Measurements from ENCODE around the gene PCED1A.
A peak's percentile ranks its signal among the peaks of the same experiment; 100 is the strongest.
"Not testable (repeated sequence)": the region's sequence is repeated elsewhere in the genome, so short reads cannot be mapped to it uniquely, and the experiment has no call there.

Gene PCED1A

DNA sequence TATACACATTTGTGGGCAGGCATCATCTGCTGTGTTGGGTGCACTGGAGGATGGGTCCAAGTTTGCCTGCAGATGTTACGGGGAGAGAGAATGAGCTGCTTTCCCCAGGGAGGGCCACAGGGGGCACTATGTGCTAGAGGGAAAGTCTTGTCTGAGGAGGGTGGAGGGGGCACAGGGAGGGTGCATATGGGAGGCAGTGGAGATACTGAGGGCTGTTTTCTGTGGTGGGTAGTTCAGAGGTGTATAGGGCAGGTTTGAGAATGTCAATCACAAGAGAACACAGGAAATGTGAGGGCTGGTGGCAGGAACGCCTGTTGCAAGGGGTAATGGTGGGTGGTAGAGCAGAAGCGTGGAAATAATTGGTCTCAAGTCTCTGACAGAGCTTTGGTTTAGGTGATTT is 25.2 kb upstream of the PCED1A start:
- DNase-seq: peak; percentile 62

GRCh38 chr20:2865101-2865500 is 24.6 kb upstream of the PCED1A start:
- no peak for DNase-seq

DNA sequence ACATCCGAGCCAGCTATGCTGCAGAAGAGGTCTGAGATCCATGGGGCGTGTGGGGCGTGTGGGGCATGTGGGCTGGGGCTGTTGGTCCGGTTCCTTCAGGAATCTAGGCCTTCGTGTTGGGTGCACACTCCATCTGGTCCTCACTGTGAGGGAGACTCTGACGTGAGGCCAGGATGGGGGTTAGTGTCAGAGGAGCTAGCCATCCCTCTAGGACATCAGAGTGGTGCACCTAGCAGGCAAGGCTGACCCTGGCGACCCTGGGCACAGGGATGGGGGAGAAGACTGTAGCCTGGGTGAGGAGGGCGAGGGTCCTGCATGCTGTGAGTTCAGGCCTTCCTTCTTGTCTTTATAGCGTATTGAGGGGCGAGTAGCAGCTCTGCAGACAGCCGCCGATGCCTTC is 24.2 kb upstream of the PCED1A start:
- no peak for DNase-seq

DNA sequence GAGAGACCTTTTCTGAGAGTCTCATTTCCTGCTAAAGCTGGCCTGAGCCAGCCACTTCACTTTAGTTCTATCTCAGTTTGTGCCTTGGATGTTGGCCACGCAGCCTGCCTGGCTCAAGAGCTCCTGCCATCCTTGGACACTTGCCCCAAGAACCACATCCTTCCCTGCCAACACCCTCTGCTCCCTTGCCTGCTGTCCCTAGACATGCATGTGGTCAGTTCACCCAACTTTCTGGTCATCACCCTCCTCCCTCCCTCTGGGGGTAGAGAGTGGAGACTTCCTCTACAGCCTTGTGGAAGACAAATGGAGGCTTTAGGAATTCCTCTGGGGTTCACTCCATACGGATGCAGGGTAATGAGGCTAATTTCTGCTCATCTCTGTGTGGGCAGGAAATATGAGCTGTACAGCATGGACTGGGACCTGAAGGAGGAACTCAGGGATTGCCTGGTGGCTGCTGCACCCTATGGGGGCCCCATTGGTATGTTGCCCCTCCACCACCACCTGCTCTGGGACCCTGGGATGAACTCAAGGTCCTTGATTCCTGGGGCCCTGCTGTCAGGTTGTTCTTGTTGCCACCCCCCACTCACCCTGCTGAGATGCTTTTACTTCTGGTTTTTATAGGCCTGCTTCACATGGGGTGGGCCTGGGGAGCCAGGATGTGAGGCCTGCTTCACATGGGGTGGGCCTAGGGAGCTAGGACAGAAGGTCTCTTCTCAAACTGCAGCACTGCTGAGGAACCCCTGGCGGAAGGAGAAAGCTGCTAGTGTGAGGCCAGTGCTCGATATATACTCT is 19.1 kb upstream of the PCED1A start:
- DNase-seq: no peak

DNA sequence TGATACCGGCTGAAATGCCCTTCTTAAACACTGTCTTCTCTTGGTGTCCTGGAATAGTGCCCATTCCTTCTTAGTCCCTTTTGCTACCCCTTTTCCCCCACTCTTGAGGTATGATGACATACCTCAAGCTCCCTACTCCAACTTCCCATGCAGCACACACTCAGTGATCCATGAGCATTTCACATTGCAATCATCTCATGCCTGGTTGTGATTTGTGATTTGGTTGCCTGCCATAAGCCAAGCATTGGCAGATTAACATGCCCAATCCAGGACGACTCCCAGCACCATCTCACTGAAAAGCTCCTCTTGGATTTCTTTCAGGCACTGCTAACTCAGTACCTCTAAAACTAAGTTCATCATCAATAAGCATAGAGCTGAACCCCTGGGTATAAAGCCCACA is 18.1 kb upstream of the PCED1A start:
- no peak for DNase-seq

GRCh38 chr20:2851086-2851485 is 10.6 kb upstream of the PCED1A start:
- no peak for DNase-seq

GRCh38 chr20:2849529-2849928 is 9.1 kb upstream of the PCED1A start:
- no peak for DNase-seq

DNA sequence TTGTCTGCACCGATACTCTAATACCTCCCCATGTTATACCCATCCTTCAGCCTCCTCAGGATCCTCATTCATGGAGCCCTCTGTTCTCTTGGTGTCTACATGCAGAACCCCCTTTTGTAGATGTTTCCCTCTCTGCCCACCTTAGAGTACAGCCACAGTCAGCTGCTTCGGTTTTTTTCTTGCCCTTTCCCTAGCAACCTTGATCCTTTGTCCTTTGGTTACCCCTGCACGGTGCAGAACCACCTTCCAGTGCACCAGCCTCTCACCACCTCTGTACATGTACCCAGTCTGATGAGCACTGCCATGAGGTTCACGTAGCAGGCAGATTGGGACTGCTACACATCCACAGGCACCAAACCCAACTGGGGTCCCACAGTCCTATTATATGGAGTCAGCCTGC is 7.3 kb upstream of the PCED1A start:
- DNase-seq: no peak

DNA sequence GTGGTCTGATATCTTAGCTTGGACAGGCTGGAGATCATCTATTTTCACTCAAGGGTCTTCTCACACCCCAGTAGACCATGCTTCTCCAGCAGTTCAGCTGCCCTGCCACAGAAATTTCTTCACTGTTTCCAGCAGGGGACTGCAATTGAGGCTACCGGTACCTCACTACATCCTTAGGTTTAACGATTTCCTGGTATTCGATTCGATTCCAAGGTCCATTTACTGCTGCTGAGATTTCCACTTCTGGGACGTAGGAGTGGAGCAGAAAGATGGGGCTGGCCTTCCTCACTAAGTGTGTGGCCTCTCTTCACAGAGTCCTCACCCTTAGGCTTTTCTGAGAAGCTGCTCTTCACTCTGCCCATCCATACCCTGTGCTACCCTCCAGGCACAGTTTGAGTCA is 6.2 kb upstream of the PCED1A start:
- no peak for DNase-seq

DNA sequence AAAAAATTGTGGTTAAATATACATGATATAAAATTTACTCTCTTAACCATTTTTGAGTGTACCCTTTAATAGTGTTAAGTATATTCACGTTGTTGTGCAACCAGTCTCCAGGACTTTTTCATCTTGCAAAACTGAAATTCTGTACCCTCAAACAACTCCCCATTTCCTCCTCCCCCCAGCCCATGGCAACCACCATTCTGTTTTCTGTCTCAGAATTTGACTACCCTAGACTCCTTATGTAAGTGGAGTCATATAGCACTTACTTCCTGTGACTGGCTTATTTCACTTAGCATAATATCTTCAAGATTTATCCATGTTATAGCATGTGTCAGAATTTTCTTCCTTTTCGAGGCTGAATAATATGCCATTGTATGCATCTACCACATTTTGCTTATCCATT is 5.2 kb upstream of the PCED1A start:
- no peak for DNase-seq

- peak; percentile 41 for DNase-seq
Measured at GRCh38 chr20:2840967-2841531, 594 bp upstream of the PCED1A start.

DNA sequence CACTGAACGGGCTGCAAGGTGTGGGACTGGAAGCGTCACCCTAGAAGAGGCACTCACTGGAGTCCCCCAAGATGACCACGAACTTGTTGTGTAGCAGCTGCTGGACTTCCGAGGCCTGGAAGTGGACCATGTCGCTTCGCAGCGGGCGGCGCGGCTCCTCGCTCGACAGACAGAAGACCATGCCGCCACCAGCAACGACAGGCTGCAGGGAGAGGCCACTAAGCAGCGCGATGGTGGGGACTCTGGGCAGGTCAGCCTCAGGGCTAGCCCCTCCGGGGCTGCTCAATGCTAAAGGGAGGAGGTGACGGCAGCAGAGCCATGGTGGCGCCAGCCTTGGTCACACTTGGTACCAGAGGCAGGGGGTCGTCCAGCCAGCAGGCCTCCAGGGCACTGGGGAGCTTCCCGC is 720 bp downstream of the PCED1A start:
- DNase-seq: no peak

DNA sequence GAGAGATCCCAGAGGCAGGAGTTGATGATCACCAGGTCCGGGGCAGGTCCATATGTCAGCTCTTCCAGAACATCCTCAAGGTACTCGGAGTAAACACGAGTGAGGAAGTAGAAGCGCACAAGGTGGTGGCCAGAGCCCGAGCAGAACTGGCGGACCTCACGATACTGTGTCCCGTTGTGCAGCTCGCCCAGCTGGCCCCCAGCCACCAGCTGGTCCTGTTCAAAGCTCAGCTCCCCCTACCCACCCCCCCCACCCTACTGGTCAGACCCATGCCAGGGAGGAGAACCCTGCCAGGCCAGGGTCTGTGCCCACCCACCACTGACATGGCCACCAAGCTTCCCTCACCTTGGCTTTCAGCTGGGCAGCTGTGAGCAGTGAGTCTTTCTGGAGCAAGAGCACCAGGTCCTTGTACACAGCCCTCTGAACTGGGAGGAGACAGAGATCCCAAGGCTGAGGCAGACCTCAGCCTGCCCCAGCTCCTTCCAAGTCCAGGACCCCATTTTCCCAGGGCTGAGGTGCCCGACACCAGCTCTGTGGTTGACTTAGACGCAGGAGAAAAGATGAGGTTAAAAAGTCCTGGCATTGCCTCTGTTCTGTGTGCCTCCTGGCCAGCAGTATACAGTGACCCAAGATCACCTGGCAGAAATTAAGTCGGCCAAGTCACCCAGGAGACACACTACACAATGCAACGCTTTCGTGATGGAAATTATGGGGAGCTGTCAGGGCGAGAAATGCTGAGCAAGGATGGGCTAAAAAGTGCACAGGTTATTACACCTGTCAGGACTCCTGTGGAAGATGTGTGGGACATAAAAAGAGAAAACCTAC is 1.4 kb downstream of the PCED1A start:
- DNase-seq: no peak

- no peak for DNase-seq
Measured at GRCh38 chr20:2838170-2838797, 2.2 kb downstream of the PCED1A start.

- no peak for DNase-seq
Measured at GRCh38 chr20:2837221-2837960, 3.1 kb downstream of the PCED1A start.

DNA sequence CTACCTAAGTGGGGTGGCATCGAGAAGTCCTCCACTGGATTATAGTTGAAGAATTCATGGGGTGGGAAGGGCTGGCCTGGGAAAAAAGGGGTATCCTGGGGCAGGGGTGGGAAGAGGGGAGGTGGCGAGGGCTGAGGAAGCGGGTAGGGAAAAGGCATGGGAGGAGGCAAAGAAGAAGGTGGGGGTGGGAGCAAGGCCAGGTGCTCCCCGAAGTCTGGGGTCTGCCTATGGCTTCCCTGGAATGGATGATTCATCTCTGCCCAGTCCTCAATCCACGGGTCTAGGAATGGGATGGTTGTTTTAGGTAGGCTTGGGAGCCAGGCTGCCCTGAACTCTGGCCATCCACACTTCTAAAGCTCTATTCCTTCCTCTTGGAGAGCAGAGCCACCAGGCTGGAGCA is 4.4 kb downstream of the PCED1A start:
- DNase-seq: no peak

GRCh38 chr20:2835331-2835796 is 5.1 kb downstream of the PCED1A start:
- no peak for DNase-seq

- no peak for DNase-seq
Measured at GRCh38 chr20:2834401-2835110, 5.9 kb downstream of the PCED1A start.

- DNase-seq: no peak
Measured at GRCh38 chr20:2833761-2834160, 6.7 kb downstream of the PCED1A start.

DNA sequence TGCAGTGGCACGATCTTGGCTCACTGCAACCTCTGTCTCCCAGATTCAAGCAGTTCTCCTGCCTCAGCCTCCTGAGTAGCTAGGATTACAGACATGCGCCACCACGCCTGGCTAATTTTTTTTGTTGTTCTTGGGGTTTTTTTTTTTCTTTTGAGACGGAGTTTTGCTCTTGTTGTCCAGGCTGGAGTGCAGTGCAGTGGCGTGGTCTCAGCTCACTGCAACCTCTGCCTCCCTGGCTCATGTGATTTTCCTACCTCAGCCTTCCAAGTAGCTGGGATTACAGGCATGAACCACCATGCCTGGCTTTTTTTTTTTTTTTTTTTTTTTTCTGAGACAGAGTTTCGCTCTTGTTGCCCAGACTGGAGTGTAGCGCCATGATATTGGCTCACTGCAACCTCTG is 9.2 kb downstream of the PCED1A start:
- not testable (repeated sequence) for DNase-seq

DNA sequence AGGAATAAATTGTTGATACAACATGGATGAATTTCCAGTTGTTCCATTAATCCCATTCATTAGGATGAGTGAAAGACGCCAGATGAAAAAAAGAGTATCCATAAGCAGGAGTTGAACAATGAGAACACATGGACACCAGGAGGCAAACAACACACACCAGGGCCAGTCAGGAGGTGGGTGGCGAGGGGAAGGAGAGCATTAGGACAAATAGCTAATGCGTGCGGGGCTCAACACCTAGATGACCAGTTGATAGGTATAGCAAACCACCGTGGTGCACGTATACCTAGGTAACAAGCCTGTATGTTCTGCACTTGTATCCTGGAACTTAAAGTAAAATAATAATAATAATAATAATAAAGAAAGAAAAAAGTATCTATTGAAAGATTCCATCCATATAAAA is 11.1 kb downstream of the PCED1A start:
- DNase-seq: no peak

GRCh38 chr20:2826655-2827054 is 13.8 kb downstream of the PCED1A start:
- no peak for DNase-seq

Measured in CD4-positive, alpha-beta T cell treated with Interleukin-17A for 1 hour (primary cell).